SK-N-SH treated with all-trans-retinoic acid at 6 μM for 48 hours (cell line): ENCODE results near the gene SRD5A3.

Source experiments
- ATAC-seq: fragments of 200-7000 bp; cut with Tn5 transposase; 3 replicates; pipeline ENCODE4 v1.9.1; 2020; ENCODE audit warnings: mild to moderate bottlenecking, moderate library complexity
- ARNTL ChIP-seq: fragments of 450-650 bp; formaldehyde crosslinking; IDR thresholded peaks from 2 replicates; pipeline ENCODE4 v1.5.0; 2020; ENCODE audit warnings: low read depth, mild to moderate bottlenecking, moderate library complexity, borderline replicate concordance
- BACH2 ChIP-seq: fragments of 250-450 bp; sonication (Bioruptor Pico); IDR thresholded peaks from 2 replicates; pipeline ENCODE4 v1.9.0; 2021; ENCODE audit warnings: mild to moderate bottlenecking, borderline replicate concordance
- CSDC2 ChIP-seq: fragments of 250-450 bp; sonication (Bioruptor Pico); IDR thresholded peaks from 2 replicates; pipeline ENCODE4 v1.5.0; 2020; ENCODE audit warnings: mild to moderate bottlenecking, moderate library complexity
- ESRRG ChIP-seq: fragments of 250-450 bp; sonication (Bioruptor Pico); IDR thresholded peaks from 2 replicates; pipeline ENCODE4 v1.6.1; 2021; ENCODE audit warnings: mild to moderate bottlenecking
- GLIS3 ChIP-seq: fragments of 250-450 bp; sonication (Bioruptor Pico); IDR thresholded peaks from 2 replicates; pipeline ENCODE4 v1.5.0; 2020; ENCODE audit warnings: mild to moderate bottlenecking, moderate library complexity
- ISL1 ChIP-seq: fragments of 250-450 bp; sonication (Bioruptor Pico); IDR thresholded peaks from 2 replicates; pipeline ENCODE4 v2.1.2; 2022; ENCODE audit warnings: mild to moderate bottlenecking, moderate library complexity
- OSR1 ChIP-seq: fragments of 250-450 bp; sonication (Bioruptor Pico); IDR thresholded peaks from 2 replicates; pipeline ENCODE4 v1.8.0; 2022; ENCODE audit warnings: moderate library complexity, mild to moderate bottlenecking, inconsistent platforms
- PATZ1 ChIP-seq: fragments of 250-450 bp; sonication (Bioruptor Pico); IDR thresholded peaks from 2 replicates; pipeline ENCODE4 v1.8.0; 2020; ENCODE audit warnings: mild to moderate bottlenecking, moderate library complexity, borderline replicate concordance
- POU6F1 ChIP-seq: fragments of 250-450 bp; sonication (Bioruptor Pico); IDR thresholded peaks from 2 replicates; pipeline ENCODE4 v1.8.0; 2021; ENCODE audit warnings: low read depth, mild to moderate bottlenecking, moderate library complexity, borderline replicate concordance
- RARB ChIP-seq: fragments of 250-450 bp; sonication (Bioruptor Pico); IDR thresholded peaks from 2 replicates; pipeline ENCODE4 v1.8.0; 2021; ENCODE audit warnings: mild to moderate bottlenecking, moderate library complexity
- SNAI2 ChIP-seq: fragments of 250-450 bp; sonication (Bioruptor Pico); IDR thresholded peaks from 2 replicates; pipeline ENCODE4 v1.5.0; 2020; ENCODE audit warnings: mild to moderate bottlenecking, moderate library complexity
- TCF4 ChIP-seq: fragments of 250-450 bp; sonication (Bioruptor Pico); IDR thresholded peaks from 2 replicates; pipeline ENCODE4 v1.8.0; 2021; ENCODE audit warnings: mild to moderate bottlenecking, moderate library complexity, borderline replicate concordance
- TOX ChIP-seq: fragments of 250-450 bp; sonication (Bioruptor Pico); IDR thresholded peaks from 2 replicates; pipeline ENCODE4 v1.8.0; 2021; ENCODE audit warnings: mild to moderate bottlenecking, moderate library complexity, borderline replicate concordance
- TSHZ2 ChIP-seq: fragments of 250-450 bp; sonication (Bioruptor Pico); IDR thresholded peaks from 2 replicates; pipeline ENCODE4 v1.5.0; 2020; ENCODE audit warnings: mild to moderate bottlenecking, moderate library complexity
- ZC3H10 ChIP-seq: fragments of 250-450 bp; sonication (Bioruptor Pico); IDR thresholded peaks from 2 replicates; pipeline ENCODE4 v1.5.1; 2021; ENCODE audit warnings: mild to moderate bottlenecking, moderate library complexity
- ZFP3 ChIP-seq: fragments of 250-450 bp; sonication (Bioruptor Pico); IDR thresholded peaks from 2 replicates; pipeline ENCODE4 v1.5.0; 2020; ENCODE audit warnings: mild to moderate bottlenecking, moderate library complexity
- ZFP30 ChIP-seq: fragments of 450-650 bp; formaldehyde crosslinking; IDR thresholded peaks from 2 replicates; pipeline ENCODE4 v1.5.0; 2022; ENCODE audit warnings: mild to moderate bottlenecking, moderate library complexity
- ZNF565 ChIP-seq: fragments of 450-650 bp; formaldehyde crosslinking; conservative IDR thresholded peaks from 2 replicates; pipeline ENCODE4 v1.5.0; 2020; ENCODE audit warnings: low read depth, mild to moderate bottlenecking, moderate library complexity
- ZNF70 ChIP-seq: fragments of 450-650 bp; formaldehyde crosslinking; IDR thresholded peaks from 2 replicates; pipeline ENCODE4 v1.5.0; 2020; ENCODE audit warnings: mild to moderate bottlenecking, moderate library complexity
- ZNF8 ChIP-seq: fragments of 450-650 bp; formaldehyde crosslinking; IDR thresholded peaks from 2 replicates; pipeline ENCODE4 v1.5.0; 2020; ENCODE audit warnings: mild to moderate bottlenecking, moderate library complexity
- TF ChIP-seq, protein P1 (sequence below): fragments of 250-450 bp; sonication (Bioruptor Pico); IDR thresholded peaks from 2 replicates; pipeline ENCODE4 v1.5.1; 2021; ENCODE audit warnings: mild to moderate bottlenecking, moderate library complexity

SRD5A3 gene

GRCh38 chr4:55343887-55344286, 2.2 kb upstream of the SRD5A3 start (continued):
- TF ChIP-seq, protein P1, sequence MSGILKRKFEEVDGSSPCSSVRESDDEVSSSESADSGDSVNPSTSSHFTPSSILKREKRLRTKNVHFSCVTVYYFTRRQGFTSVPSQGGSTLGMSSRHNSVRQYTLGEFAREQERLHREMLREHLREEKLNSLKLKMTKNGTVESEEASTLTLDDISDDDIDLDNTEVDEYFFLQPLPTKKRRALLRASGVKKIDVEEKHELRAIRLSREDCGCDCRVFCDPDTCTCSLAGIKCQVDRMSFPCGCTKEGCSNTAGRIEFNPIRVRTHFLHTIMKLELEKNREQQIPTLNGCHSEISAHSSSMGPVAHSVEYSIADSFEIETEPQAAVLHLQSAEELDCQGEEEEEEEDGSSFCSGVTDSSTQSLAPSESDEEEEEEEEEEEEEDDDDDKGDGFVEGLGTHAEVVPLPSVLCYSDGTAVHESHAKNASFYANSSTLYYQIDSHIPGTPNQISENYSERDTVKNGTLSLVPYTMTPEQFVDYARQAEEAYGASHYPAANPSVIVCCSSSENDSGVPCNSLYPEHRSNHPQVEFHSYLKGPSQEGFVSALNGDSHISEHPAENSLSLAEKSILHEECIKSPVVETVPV = no peak
- no peak for TF ChIP-seq ISL1 (CRISPR knock-in tag)
- TF ChIP-seq TOX (CRISPR knock-in tag) = no peak
- TF ChIP-seq, all 23 proteins: peak for 0

DNA sequence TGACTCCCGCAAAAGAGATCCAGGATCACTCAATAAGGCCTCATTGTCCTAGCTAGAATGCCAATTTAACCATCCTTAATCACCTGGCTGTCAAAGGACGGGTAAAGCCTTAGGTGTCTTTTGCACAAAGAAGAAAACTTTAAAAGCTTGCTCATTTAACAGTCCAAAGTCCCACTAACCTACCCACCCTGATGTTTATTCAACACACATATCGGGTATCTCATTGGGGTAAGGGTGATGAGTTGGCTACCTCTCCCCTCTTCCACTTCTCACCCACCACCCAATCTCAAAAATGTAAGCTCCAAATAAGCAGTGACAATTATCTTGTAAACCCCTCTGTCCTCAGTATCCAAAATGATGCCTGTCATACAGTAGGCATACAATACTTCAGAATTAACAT, 988 bp upstream of the SRD5A3 start:
- TF ChIP-seq ESRRG (CRISPR knock-in tag) (no peak), TOX (CRISPR knock-in tag) (no peak), RARB (no peak), CSDC2 (CRISPR knock-in tag) (no peak), GLIS3 (CRISPR knock-in tag) (no peak), ISL1 (CRISPR knock-in tag) (no peak), ZNF8 (no peak), ZFP3 (CRISPR knock-in tag) (no peak), OSR1 (CRISPR knock-in tag) (no peak), BACH2 (CRISPR knock-in tag) (no peak), POU6F1 (CRISPR knock-in tag) (no peak), ZFP30 (CRISPR knock-in tag) (no peak), ZNF70 (CRISPR knock-in tag) (no peak), ZC3H10 (CRISPR knock-in tag) (no peak)
- TF ChIP-seq, protein P1 = no peak
- ATAC-seq = no peak

- no peak for ATAC-seq
- no peak for TF ChIP-seq OSR1 (CRISPR knock-in tag)
- no peak for TF ChIP-seq ZNF565 (CRISPR knock-in tag)
- TF ChIP-seq ZNF70 (CRISPR knock-in tag) = no peak
- no peak for TF ChIP-seq ZNF8
- TF ChIP-seq ESRRG (CRISPR knock-in tag) = no peak
- no peak for TF ChIP-seq PATZ1 (CRISPR knock-in tag)
- TF ChIP-seq ARNTL (CRISPR knock-in tag) = no peak
- TF ChIP-seq ZFP3 (CRISPR knock-in tag) = no peak
- no peak for TF ChIP-seq CSDC2 (CRISPR knock-in tag)
- TF ChIP-seq POU6F1 (CRISPR knock-in tag) = no peak
- no peak for TF ChIP-seq SNAI2 (CRISPR knock-in tag)
- TF ChIP-seq ZC3H10 (CRISPR knock-in tag) = no peak
- no peak for TF ChIP-seq TCF4 (CRISPR knock-in tag)
- TF ChIP-seq, protein P1 = no peak
- no peak for TF ChIP-seq TSHZ2 (CRISPR knock-in tag)
- TF ChIP-seq, all 23 proteins: peak for 0
Observed at GRCh38 chr4:55346851-55347255, 811 bp downstream of the SRD5A3 start.
